Breast epithelium (tissue), 4 donors: Measurements from ENCODE around the gene TEPSIN. TPM values are rescaled to one million over a fixed set of nuclear protein-coding genes. Genes with fewer than 3 reads are reported as not detected.

Experiments
- DNase-seq, 2 donors: peaks; one replicate each; pipeline ENCODE4 v3.0.0-alpha.2; 2019; ENCODE audit warnings: low spot score in 2 of 2
- H3K27ac ChIP-seq, 2 donors: fragments of 200-600 bp; sonication (generic) in 1 of 2; one replicate each; pipeline ENCODE4 v1.5.1; 2016 to 2019; ENCODE audit warnings: mild to moderate bottlenecking in 1 of 2
- H3K27me3 ChIP-seq, 2 donors: fragments of 200-600 bp; sonication (generic) in 1 of 2; one replicate each; pipeline versions ENCODE4 v1.5.1 to v1.6.0; 2017 to 2019; ENCODE audit warnings: control low read depth in 1 of 2, mild to moderate bottlenecking in 1 of 2
- H3K36me3 ChIP-seq: fragments of 200-600 bp; one replicate; pipeline ENCODE4 v1.5.1; 2019
- H3K4me1 ChIP-seq, 2 donors: fragments of 200-600 bp; sonication (generic); one replicate each; pipeline ENCODE4 v1.5.1; 2016 to 2019; ENCODE audit warnings: control low read depth in 1 of 2
- H3K4me3 ChIP-seq, 3 donors: fragments of 200-600 bp; sonication (generic); 1 replicate in 2 of 3; 2 replicates in 1 of 3; pipeline ENCODE4 v1.5.1; 2016 to 2019; ENCODE audit warnings: mild to moderate bottlenecking in 3 of 3, moderate library complexity in 2 of 3
- H3K9me3 ChIP-seq, 2 donors: fragments of 200-600 bp; sonication (generic) in 1 of 2; one replicate each; pipeline ENCODE4 v1.5.1; 2016 to 2019; ENCODE audit warnings: control low read depth in 1 of 2
- POLR2A ChIP-seq: fragments of 450-650 bp; IDR thresholded peaks from one replicate; pipeline ENCODE4 v1.6.1; 2016; ENCODE audit warnings: antibody characterized with exemption, mild to moderate bottlenecking, moderate library complexity
- POLR2AphosphoS5 ChIP-seq, 3 donors: sonication (generic); formaldehyde crosslinking; IDR thresholded peaks; one replicate each; pipeline ENCODE4 v1.6.1; 2017; ENCODE audit warnings: antibody characterized with exemption in 3 of 3
- intact Hi-C: fragments of 100-400 bp; cut with DNase I; formaldehyde crosslinking; loops from one replicate; pipeline ENCODE4 v1.15.1; 2023; ENCODE audit warnings: low total_unique reads
- total RNA-seq, 3 donors: library from RNA; depleted of rRNA; stranded (reverse); fragments of >200 nt; gene quantifications; one replicate each; pipeline ENCODE4 v1.1.0, GENCODE V29; 2016
- TF ChIP-seq, protein P1 (sequence below), 3 donors: fragments of 450-650 bp; IDR thresholded peaks; one replicate each; pipeline ENCODE4 v1.5.1; 2016 to 2017; ENCODE audit warnings: antibody characterized with exemption in 3 of 3, mild to moderate bottlenecking in 3 of 3, moderate library complexity in 3 of 3

The TEPSIN gene
- total RNA-seq, 3 donors from 2014 or later: 33.9 to 54.3 (median 36.4) TPM

DNA sequence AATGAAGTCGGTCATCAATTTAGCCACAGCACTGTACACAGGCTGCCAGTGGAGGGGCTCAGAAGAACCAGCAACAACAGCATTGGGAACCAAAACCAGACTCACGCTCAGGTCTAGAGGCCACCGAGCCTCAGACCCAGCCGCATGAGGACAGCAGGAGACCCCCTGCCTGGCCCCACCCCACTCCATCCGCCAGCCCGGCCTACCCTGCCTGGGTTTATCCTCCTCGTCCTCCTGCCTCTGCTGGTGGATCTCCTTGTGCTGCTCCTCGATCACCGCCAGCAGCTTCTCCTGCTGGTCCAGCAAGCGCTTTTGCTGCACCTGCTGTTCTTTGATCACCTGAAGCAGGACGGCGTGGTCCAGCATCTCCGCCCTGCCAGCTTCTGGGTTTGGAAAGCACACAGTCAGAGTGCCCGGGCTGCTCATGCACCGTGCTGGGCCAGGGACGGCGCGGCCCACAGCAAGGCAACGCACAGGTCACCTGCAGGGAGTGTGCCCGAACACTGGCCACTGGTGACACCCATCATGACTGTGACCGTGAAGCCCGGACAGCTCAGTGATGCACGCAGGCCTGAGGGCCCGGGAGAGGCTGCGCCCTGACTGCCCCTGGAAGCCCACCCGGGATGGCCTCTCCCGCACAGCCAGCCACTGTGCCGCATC, 8.0 kb upstream of the TEPSIN start:
- Histone ChIP-seq H3K27me3 (no peaks in the 10 kb centered on the region), H3K9me3 (no peaks in the 10 kb centered on the region), H3K4me3 (no peak overlapping the region), H3K27ac (no peak overlapping the region), H3K36me3 (no peaks in the 10 kb centered on the region), H3K4me1 (no peaks in the 10 kb centered on the region)
- intact Hi-C loops: no loop called here
- TF ChIP-seq POLR2AphosphoS5 (IDR thresholded peaks at IDR 0.05) (no peak), POLR2A (no peak)
- TF ChIP-seq, protein P1, sequence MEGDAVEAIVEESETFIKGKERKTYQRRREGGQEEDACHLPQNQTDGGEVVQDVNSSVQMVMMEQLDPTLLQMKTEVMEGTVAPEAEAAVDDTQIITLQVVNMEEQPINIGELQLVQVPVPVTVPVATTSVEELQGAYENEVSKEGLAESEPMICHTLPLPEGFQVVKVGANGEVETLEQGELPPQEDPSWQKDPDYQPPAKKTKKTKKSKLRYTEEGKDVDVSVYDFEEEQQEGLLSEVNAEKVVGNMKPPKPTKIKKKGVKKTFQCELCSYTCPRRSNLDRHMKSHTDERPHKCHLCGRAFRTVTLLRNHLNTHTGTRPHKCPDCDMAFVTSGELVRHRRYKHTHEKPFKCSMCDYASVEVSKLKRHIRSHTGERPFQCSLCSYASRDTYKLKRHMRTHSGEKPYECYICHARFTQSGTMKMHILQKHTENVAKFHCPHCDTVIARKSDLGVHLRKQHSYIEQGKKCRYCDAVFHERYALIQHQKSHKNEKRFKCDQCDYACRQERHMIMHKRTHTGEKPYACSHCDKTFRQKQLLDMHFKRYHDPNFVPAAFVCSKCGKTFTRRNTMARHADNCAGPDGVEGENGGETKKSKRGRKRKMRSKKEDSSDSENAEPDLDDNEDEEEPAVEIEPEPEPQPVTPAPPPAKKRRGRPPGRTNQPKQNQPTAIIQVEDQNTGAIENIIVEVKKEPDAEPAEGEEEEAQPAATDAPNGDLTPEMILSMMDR (IDR thresholded peaks at IDR 0.05): no peak
- no peak for DNase-seq

DNA sequence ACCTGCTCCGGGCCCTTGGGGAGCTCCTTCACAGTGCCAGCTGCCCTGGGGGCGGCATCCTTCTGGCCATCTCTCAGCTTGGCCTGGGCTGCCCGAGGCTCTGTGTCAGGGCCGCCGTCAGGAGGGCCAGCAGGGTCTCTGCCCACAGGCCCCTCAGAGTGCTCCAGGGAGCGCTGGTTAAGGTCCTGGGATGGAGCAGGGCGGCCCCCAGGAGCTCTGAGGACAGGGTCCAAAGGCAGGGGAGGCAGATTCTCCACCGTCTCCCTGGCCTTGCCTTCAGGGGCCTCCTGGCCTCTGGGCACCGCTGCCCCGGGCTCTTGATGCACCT, 7.5 kb upstream of the TEPSIN start:
- intact Hi-C loops: no loop called here
- no peaks in the 10 kb centered on the region for H3K36me3 ChIP-seq

DNA sequence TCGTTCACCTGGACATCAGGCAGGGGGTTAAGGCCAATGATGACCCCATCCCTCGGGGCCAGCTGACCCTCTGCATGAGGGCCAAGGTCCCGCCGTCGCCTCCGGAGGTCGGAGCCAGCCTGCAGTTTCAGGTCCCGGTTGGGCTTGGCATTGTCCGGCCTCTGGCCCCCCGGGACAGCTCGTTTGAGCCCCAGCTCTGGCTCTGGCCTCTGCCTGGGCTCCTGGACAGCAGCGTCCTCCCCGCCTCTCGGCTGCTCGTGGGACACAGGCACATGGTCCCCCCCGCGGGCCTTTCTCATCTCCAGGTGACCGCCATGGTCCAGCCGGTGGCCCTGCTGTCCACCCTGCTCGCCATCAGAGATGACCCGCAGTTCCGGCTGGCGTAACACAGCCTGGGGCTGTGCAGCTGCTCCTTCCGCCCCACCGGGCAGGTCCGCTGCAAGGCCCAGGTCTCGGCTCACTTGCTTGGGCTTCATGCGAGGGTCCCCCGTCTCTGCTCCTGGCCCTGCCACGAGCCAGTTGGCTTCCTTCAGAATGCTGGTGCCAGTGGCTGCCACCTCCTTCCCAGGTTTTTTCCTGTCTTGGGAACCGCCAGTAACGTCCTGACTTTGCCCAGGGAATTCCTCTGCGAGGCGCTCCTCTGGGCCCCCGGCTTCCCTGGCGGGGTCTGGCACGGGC, 6.9 kb upstream of the TEPSIN start:
- TF ChIP-seq POLR2A (no peak), POLR2AphosphoS5 (IDR thresholded peaks at IDR 0.05) (no peak)
- TF ChIP-seq, protein P1 (IDR thresholded peaks at IDR 0.05): no peak
- no peak for DNase-seq

More for the DNA sequence above, 7.5 kb upstream of the TEPSIN start:
- DNase-seq: no peak
- TF ChIP-seq POLR2AphosphoS5 (IDR thresholded peaks at IDR 0.05): no peak
- TF ChIP-seq POLR2A: no peak
- TF ChIP-seq, protein P1 (IDR thresholded peaks at IDR 0.05): no peak
- Histone ChIP-seq H3K4me1 (no peaks in the 10 kb centered on the region), H3K27ac (no peak overlapping the region), H3K4me3 (no peak overlapping the region), H3K27me3 (no peaks in the 10 kb centered on the region), H3K9me3 (no peaks in the 10 kb centered on the region)

DNA sequence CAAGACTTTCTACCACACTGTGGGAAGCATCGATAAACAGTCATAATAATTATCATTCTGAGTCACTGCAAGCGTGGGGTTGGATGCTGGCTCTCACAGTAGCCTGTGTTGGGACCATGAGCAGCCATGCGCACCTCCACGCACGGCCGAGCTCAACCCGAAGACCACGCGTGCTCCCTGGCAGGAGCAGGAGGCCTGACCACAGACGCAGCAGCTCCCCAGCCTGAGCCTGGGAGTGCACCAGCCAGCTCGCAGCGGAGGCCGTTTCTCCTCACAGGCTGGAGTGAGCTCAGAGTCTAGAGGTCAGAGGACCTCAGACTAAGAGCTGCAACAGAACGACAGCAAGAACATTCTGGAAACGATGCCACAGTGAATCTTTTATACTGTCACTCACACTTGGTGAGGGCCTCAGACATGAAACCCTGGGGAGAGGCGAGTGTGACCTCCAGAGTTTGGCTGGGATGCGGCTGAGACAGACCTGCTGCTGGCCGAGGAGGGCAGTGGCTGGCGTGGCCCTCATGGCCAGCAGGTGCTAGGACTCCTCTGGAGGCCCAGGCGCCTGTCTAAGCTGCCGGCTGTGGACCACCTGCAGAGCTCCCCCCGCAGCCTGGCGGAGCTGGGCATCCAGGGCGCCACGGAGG, 6.3 kb upstream of the TEPSIN start:
- DNase-seq: no peak

More for the DNA sequence above, 6.9 kb upstream of the TEPSIN start:
- H3K27me3 ChIP-seq: no peaks in the 10 kb centered on the region
- no peaks in the 10 kb centered on the region for H3K36me3 ChIP-seq
- no peak overlapping the region for H3K27ac ChIP-seq
- intact Hi-C loops: no loop called here
- no peaks in the 10 kb centered on the region for H3K4me1 ChIP-seq
- H3K4me3 ChIP-seq: no peak overlapping the region
- H3K9me3 ChIP-seq: no peaks in the 10 kb centered on the region

More for the DNA sequence above, 6.3 kb upstream of the TEPSIN start:
- no peaks in the 10 kb centered on the region for H3K4me1 ChIP-seq
- H3K36me3 ChIP-seq: no peaks in the 10 kb centered on the region
- H3K27ac ChIP-seq: no peak overlapping the region
- no peaks in the 10 kb centered on the region for H3K27me3 ChIP-seq
- H3K9me3 ChIP-seq: no peaks in the 10 kb centered on the region
- TF ChIP-seq POLR2A (no peak), POLR2AphosphoS5 (IDR thresholded peaks at IDR 0.05) (no peak)
- TF ChIP-seq, protein P1 (IDR thresholded peaks at IDR 0.05): no peak
- no peak overlapping the region for H3K4me3 ChIP-seq
- intact Hi-C loops: no loop called here
